ENCODE results near the gene VWF.

DNA sequence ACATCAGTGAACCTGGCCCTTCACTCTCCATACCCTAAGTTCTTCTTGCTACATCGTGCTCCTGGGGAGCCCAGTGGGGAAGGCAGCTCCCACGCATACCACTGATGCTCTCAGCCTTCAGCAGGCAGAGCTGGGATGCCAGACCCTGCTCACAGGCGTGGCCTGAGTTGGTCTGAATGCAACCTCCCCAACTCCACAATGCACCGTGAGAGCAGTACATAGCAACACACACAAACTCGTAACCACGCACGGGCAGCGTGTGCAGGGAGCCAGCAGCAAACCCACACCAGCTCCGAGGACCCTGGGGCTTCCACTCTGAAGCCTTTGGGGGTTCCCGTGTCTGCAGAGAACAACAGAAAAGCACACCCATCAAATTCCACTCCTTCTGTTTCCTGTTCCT lies 216.7 kb downstream of the VWF start:
- TF ChIP-seq, protein P1, sequence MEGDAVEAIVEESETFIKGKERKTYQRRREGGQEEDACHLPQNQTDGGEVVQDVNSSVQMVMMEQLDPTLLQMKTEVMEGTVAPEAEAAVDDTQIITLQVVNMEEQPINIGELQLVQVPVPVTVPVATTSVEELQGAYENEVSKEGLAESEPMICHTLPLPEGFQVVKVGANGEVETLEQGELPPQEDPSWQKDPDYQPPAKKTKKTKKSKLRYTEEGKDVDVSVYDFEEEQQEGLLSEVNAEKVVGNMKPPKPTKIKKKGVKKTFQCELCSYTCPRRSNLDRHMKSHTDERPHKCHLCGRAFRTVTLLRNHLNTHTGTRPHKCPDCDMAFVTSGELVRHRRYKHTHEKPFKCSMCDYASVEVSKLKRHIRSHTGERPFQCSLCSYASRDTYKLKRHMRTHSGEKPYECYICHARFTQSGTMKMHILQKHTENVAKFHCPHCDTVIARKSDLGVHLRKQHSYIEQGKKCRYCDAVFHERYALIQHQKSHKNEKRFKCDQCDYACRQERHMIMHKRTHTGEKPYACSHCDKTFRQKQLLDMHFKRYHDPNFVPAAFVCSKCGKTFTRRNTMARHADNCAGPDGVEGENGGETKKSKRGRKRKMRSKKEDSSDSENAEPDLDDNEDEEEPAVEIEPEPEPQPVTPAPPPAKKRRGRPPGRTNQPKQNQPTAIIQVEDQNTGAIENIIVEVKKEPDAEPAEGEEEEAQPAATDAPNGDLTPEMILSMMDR (IDR thresholded peaks at IDR 0.05), result no peak
- no peak for TF ChIP-seq EZH2 (IDR thresholded peaks at IDR 0.05; ENCODE audit: borderline replicate concordance, insufficient read depth, low read depth, low read length, poor library complexity, severe bottlenecking)
